Measurements from ENCODE around the gene KIF26B. TPM values are rescaled to one million over a fixed set of nuclear protein-coding genes. Genes with fewer than 3 reads are reported as not detected.

The KIF26B gene
- total RNA-seq, 1 experiment from 2014 or later: 1.2 TPM

DNA sequence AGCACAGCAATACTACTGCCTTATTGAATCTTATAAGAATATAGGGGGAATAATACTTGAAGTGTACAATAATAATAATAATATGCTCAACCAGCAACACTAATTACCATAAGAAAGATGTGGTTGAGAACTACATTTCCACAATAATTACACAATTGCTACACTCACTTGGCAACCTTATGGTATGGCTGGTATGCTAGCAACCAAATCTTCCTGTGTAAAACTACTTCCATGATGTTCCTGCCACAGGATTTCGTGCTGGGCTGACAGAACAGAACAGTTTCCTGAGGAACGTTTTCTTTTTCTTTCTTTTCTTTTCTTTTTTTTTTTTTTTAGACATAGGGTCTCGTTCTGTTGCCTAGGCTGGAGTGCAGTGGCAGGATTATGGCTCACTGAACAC, 50.6 kb downstream of the KIF26B start (continued):
- TF ChIP-seq, protein P1, sequence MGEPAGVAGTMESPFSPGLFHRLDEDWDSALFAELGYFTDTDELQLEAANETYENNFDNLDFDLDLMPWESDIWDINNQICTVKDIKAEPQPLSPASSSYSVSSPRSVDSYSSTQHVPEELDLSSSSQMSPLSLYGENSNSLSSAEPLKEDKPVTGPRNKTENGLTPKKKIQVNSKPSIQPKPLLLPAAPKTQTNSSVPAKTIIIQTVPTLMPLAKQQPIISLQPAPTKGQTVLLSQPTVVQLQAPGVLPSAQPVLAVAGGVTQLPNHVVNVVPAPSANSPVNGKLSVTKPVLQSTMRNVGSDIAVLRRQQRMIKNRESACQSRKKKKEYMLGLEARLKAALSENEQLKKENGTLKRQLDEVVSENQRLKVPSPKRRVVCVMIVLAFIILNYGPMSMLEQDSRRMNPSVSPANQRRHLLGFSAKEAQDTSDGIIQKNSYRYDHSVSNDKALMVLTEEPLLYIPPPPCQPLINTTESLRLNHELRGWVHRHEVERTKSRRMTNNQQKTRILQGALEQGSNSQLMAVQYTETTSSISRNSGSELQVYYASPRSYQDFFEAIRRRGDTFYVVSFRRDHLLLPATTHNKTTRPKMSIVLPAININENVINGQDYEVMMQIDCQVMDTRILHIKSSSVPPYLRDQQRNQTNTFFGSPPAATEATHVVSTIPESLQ (CRISPR knock-in tag; IDR thresholded peaks at IDR 0.05): no peak
- TF ChIP-seq CREB1 (CRISPR knock-in tag; IDR thresholded peaks at IDR 0.05): no peak

DNA sequence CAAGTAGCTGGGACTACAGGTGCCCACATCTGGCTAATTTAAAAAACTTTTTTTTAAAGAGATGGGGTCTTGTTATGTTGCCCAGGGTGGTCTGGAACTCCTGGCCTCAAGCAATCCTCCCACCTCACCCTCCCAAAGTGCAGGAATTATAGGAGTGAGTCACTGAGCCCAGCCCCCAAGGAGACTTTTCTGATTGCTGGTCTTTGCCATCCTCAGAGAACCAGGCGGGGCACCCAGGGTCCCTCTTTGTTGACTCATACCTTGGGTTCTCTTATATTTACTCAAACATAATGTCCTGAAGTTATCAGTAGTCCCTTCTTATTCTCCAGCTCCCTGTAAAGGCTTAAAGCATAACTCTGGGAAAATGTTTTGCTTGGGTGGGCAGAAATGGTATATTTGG, 51.1 kb downstream of the KIF26B start:
- ATAC-seq: no peak
- DNase-seq (ENCODE audit: low spot score): no peak
- ChIA-PET CTCF (no interaction called here), POLR2A (no interaction called here)
- peaks cover 24% of the 10 kb centered on the region for H3K9me3 Mint-ChIP-seq
- TF ChIP-seq ZNF317 (CRISPR knock-in tag; IDR thresholded peaks at IDR 0.05; ENCODE audit: borderline replicate concordance, low read depth): no peak
- TF ChIP-seq CREM (CRISPR knock-in tag; IDR thresholded peaks at IDR 0.05): no peak
- no peak for TF ChIP-seq ZNF121 (CRISPR knock-in tag; IDR thresholded peaks at IDR 0.05)
- TF ChIP-seq NFYB (CRISPR knock-in tag; conservative IDR thresholded peaks at IDR 0.05; ENCODE audit: low read depth): no peak
- no peak for TF ChIP-seq GABPB1 (CRISPR knock-in tag; IDR thresholded peaks at IDR 0.05)
- TF ChIP-seq, protein P2, sequence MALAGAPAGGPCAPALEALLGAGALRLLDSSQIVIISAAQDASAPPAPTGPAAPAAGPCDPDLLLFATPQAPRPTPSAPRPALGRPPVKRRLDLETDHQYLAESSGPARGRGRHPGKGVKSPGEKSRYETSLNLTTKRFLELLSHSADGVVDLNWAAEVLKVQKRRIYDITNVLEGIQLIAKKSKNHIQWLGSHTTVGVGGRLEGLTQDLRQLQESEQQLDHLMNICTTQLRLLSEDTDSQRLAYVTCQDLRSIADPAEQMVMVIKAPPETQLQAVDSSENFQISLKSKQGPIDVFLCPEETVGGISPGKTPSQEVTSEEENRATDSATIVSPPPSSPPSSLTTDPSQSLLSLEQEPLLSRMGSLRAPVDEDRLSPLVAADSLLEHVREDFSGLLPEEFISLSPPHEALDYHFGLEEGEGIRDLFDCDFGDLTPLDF (CRISPR knock-in tag; IDR thresholded peaks at IDR 0.05): no peak
- no peak for TF ChIP-seq NR3C1 (CRISPR knock-in tag; conservative IDR thresholded peaks at IDR 0.05; ENCODE audit: low read depth)
- TF ChIP-seq TCF7 (CRISPR knock-in tag; IDR thresholded peaks at IDR 0.05; ENCODE audit: low read depth): no peak
- H3K4me3 Mint-ChIP-seq: no peak overlapping the region
- peaks cover 22% of the 10 kb centered on the region for H3K36me3 Mint-ChIP-seq
- H3K27ac Mint-ChIP-seq: no peak overlapping the region
- peaks cover 6% of the 10 kb centered on the region; the same call in 1 of the 2 replicates for H3K27me3 Mint-ChIP-seq (ENCODE audit: low read depth)
- H3K4me1 Mint-ChIP-seq: peaks cover 14% of the 10 kb centered on the region

DNA sequence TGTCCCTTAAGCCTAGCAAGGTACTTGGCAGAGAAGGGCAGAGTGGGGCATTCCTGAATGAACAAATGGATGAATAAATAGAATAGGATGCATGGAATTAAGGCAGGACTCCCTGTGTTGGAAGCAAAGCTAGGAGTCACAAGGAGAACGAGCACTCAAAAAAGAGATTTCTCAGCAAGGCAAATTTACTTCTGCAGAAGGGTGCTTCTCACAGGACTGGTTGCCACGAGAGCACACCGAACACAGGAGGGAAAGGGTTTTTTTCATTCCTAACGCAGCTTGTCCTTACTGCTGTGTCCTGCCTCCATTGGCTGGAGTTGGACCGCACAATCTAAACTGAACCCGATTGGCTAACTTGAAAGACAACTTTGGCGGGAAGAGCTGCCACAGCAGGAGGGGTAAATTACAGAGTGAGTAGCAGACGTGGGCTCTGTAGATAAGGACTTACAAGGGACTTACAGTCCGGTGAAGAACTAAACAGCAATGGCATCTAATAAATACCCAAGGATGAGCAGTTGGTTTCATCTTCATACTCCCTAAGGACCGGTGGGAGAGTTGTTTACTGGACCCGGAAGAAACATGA, 52.4 kb downstream of the KIF26B start:
- Mint-ChIP-seq H3K36me3 (peaks cover 22% of the 10 kb centered on the region), H3K9me3 (peaks cover 24% of the 10 kb centered on the region), H3K4me1 (peaks cover 1% of the 10 kb centered on the region), H3K4me3 (no peak overlapping the region), H3K27ac (no peak overlapping the region), H3K27me3 (ENCODE audit: low read depth) (peaks cover 6% of the 10 kb centered on the region; the same call in 1 of the 2 replicates)
- ChIA-PET POLR2A (no interaction called here), CTCF (no interaction called here)
- no peak for DNase-seq (ENCODE audit: low spot score)
- ATAC-seq: no peak
- TF ChIP-seq, protein P3, sequence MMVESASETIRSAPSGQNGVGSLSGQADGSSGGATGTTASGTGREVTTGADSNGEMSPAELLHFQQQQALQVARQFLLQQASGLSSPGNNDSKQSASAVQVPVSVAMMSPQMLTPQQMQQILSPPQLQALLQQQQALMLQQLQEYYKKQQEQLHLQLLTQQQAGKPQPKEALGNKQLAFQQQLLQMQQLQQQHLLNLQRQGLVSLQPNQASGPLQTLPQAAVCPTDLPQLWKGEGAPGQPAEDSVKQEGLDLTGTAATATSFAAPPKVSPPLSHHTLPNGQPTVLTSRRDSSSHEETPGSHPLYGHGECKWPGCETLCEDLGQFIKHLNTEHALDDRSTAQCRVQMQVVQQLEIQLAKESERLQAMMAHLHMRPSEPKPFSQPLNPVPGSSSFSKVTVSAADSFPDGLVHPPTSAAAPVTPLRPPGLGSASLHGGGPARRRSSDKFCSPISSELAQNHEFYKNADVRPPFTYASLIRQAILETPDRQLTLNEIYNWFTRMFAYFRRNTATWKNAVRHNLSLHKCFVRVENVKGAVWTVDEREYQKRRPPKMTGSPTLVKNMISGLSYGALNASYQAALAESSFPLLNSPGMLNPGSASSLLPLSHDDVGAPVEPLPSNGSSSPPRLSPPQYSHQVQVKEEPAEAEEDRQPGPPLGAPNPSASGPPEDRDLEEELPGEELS (CRISPR knock-in tag; IDR thresholded peaks at IDR 0.05): no peak
- no peak for TF ChIP-seq MYBL2 (CRISPR knock-in tag; IDR thresholded peaks at IDR 0.05)
- TF ChIP-seq, protein P4, sequence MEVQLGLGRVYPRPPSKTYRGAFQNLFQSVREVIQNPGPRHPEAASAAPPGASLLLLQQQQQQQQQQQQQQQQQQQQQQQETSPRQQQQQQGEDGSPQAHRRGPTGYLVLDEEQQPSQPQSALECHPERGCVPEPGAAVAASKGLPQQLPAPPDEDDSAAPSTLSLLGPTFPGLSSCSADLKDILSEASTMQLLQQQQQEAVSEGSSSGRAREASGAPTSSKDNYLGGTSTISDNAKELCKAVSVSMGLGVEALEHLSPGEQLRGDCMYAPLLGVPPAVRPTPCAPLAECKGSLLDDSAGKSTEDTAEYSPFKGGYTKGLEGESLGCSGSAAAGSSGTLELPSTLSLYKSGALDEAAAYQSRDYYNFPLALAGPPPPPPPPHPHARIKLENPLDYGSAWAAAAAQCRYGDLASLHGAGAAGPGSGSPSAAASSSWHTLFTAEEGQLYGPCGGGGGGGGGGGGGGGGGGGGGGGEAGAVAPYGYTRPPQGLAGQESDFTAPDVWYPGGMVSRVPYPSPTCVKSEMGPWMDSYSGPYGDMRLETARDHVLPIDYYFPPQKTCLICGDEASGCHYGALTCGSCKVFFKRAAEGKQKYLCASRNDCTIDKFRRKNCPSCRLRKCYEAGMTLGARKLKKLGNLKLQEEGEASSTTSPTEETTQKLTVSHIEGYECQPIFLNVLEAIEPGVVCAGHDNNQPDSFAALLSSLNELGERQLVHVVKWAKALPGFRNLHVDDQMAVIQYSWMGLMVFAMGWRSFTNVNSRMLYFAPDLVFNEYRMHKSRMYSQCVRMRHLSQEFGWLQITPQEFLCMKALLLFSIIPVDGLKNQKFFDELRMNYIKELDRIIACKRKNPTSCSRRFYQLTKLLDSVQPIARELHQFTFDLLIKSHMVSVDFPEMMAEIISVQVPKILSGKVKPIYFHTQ (CRISPR knock-in tag; IDR thresholded peaks at IDR 0.05): no peak
- TF ChIP-seq, protein P5, sequence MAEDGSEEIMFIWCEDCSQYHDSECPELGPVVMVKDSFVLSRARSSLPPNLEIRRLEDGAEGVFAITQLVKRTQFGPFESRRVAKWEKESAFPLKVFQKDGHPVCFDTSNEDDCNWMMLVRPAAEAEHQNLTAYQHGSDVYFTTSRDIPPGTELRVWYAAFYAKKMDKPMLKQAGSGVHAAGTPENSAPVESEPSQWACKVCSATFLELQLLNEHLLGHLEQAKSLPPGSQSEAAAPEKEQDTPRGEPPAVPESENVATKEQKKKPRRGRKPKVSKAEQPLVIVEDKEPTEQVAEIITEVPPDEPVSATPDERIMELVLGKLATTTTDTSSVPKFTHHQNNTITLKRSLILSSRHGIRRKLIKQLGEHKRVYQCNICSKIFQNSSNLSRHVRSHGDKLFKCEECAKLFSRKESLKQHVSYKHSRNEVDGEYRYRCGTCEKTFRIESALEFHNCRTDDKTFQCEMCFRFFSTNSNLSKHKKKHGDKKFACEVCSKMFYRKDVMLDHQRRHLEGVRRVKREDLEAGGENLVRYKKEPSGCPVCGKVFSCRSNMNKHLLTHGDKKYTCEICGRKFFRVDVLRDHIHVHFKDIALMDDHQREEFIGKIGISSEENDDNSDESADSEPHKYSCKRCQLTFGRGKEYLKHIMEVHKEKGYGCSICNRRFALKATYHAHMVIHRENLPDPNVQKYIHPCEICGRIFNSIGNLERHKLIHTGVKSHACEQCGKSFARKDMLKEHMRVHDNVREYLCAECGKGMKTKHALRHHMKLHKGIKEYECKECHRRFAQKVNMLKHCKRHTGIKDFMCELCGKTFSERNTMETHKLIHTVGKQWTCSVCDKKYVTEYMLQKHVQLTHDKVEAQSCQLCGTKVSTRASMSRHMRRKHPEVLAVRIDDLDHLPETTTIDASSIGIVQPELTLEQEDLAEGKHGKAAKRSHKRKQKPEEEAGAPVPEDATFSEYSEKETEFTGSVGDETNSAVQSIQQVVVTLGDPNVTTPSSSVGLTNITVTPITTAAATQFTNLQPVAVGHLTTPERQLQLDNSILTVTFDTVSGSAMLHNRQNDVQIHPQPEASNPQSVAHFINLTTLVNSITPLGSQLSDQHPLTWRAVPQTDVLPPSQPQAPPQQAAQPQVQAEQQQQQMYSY (CRISPR knock-in tag; IDR thresholded peaks at IDR 0.05): no peak
- no peak for TF ChIP-seq OVOL2 (CRISPR knock-in tag; IDR thresholded peaks at IDR 0.05; ENCODE audit: borderline replicate concordance)
- TF ChIP-seq, protein P6, sequence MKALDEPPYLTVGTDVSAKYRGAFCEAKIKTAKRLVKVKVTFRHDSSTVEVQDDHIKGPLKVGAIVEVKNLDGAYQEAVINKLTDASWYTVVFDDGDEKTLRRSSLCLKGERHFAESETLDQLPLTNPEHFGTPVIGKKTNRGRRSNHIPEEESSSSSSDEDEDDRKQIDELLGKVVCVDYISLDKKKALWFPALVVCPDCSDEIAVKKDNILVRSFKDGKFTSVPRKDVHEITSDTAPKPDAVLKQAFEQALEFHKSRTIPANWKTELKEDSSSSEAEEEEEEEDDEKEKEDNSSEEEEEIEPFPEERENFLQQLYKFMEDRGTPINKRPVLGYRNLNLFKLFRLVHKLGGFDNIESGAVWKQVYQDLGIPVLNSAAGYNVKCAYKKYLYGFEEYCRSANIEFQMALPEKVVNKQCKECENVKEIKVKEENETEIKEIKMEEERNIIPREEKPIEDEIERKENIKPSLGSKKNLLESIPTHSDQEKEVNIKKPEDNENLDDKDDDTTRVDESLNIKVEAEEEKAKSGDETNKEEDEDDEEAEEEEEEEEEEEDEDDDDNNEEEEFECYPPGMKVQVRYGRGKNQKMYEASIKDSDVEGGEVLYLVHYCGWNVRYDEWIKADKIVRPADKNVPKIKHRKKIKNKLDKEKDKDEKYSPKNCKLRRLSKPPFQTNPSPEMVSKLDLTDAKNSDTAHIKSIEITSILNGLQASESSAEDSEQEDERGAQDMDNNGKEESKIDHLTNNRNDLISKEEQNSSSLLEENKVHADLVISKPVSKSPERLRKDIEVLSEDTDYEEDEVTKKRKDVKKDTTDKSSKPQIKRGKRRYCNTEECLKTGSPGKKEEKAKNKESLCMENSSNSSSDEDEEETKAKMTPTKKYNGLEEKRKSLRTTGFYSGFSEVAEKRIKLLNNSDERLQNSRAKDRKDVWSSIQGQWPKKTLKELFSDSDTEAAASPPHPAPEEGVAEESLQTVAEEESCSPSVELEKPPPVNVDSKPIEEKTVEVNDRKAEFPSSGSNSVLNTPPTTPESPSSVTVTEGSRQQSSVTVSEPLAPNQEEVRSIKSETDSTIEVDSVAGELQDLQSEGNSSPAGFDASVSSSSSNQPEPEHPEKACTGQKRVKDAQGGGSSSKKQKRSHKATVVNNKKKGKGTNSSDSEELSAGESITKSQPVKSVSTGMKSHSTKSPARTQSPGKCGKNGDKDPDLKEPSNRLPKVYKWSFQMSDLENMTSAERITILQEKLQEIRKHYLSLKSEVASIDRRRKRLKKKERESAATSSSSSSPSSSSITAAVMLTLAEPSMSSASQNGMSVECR (CRISPR knock-in tag; IDR thresholded peaks at IDR 0.05; ENCODE audit: borderline replicate concordance): no peak
- no peak for TF ChIP-seq RORB (CRISPR knock-in tag; IDR thresholded peaks at IDR 0.05)
